Tibial nerve (tissue), 3 donors: Measurements from ENCODE around the gene FOXD4.
"Not testable (repeated sequence)": the region's sequence is repeated elsewhere in the genome, so short reads cannot be mapped to it uniquely, and the experiment has no call there.

Experiments
- CTCF ChIP-seq, 5 experiments: fragments of 200-600 bp in 3 of 5; fragments of 450-650 bp in 2 of 5; sonication (generic) in 3 of 5; IDR thresholded peaks; one replicate each; pipeline ENCODE4 v1.5.1; 2016 to 2019; ENCODE audit warnings: antibody characterized with exemption in 5 of 5, mild to moderate bottlenecking in 3 of 5, moderate library complexity in 2 of 5
- POLR2A ChIP-seq, 2 donors: fragments of 450-650 bp; IDR thresholded peaks; one replicate each; pipeline ENCODE4 v1.6.1; 2017; ENCODE audit warnings: antibody characterized with exemption in 2 of 2, mild to moderate bottlenecking in 2 of 2, moderate library complexity in 2 of 2

DNA sequence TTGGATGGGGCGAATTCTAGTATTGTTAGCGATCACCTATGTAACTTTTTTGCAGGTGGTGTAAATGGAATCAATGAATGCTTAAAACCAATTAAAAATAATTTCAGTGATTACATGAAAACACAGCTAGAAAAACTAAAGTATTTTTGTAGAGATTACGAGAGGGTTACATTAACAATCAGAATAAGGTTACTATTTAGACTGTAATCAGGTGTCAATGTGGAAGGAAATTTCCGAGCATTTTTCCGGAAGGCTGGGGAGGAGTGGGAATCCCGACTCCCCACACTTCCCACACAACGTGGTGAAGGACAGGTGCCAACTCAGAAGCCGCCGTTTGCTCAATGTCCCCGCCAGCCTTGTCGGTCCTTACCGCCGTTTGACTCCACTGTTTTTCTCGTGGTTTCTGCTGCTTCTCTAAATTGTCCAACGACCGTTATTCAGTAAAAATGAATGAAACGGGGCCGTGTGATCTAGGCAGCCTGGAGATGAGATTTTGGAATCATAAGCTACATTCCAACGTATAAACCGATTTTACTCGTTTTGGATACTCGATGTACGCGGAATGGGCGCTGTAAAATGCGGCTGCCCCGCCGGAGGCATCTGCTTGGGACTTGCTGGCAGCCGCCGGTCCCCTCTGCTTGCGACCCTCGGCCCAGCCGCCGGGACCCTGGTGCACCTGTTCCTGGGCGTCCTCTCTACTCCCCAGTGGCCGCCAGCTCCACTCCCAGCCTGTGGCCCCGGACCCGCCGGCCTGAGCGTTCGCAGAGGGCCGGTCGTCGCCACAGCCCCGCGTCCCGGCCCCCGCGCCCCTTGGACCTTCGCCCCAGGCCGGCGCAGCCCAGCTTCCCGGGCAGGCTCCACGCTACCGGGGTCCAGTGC is 5.4 kb downstream of the FOXD4 start:
- not testable (repeated sequence) for TF ChIP-seq CTCF, POLR2A (IDR thresholded peaks at IDR 0.05)
